Measurements from ENCODE around the gene TRIM63. TPM values are rescaled to one million over a fixed set of nuclear protein-coding genes. Genes with fewer than 3 reads are reported as not detected.

The TRIM63 gene
- total RNA-seq, 4 donors from 2014 or later, result 0.77 to 5.4 TPM; not detected in 2

- Histone ChIP-seq H3K27me3 (no peaks in the 10 kb centered on the region), H3K36me3 (no peaks in the 10 kb centered on the region), H3K4me3 (no peak overlapping the region), H3K4me1 (no peaks in the 10 kb centered on the region), H3K9me3 (no peaks in the 10 kb centered on the region), H3K27ac (no peak overlapping the region)
- no peak for DNase-seq
- TF ChIP-seq CTCF (IDR thresholded peaks at IDR 0.05) (no peak), POLR2A (IDR thresholded peaks at IDR 0.05) (no peak)
- intact Hi-C loops (cut with DNase I; ENCODE audit: low total_unique reads), result no loop called here
These were observed 11.7 kb upstream of the TRIM63 start for GRCh38 chr1:26079178-26079563.

- H3K4me3 ChIP-seq, result no peak overlapping the region
These were observed 11.1 kb upstream of the TRIM63 start for GRCh38 chr1:26078286-26079177.

GRCh38 chr1:26077524-26077923 lies 10.1 kb upstream of the TRIM63 start:
- Histone ChIP-seq H3K4me3 (no peak overlapping the region), H3K36me3 (no peaks in the 10 kb centered on the region), H3K27ac (no peak overlapping the region), H3K9me3 (no peaks in the 10 kb centered on the region), H3K4me1 (no peaks in the 10 kb centered on the region), H3K27me3 (no peaks in the 10 kb centered on the region)
- TF ChIP-seq POLR2A (IDR thresholded peaks at IDR 0.05) (no peak), CTCF (IDR thresholded peaks at IDR 0.05) (no peak)
- intact Hi-C loops (cut with DNase I; ENCODE audit: low total_unique reads), result no loop called here
- DNase-seq, result no peak

More at GRCh38 chr1:26078286-26079177, 11.1 kb upstream of the TRIM63 start:
- DNase-seq, result no peak
- intact Hi-C loops (cut with DNase I; ENCODE audit: low total_unique reads), result no loop called here
- no peaks in the 10 kb centered on the region for H3K9me3 ChIP-seq
- H3K36me3 ChIP-seq, result no peaks in the 10 kb centered on the region
- TF ChIP-seq POLR2A (IDR thresholded peaks at IDR 0.05) (no peak), CTCF (IDR thresholded peaks at IDR 0.05) (no peak)
- no peaks in the 10 kb centered on the region for H3K4me1 ChIP-seq
- H3K27ac ChIP-seq, result no peak overlapping the region
- no peaks in the 10 kb centered on the region for H3K27me3 ChIP-seq

GRCh38 chr1:26075421-26076144 lies 8.2 kb upstream of the TRIM63 start:
- no peaks in the 10 kb centered on the region for H3K9me3 ChIP-seq
- no peaks in the 10 kb centered on the region for H3K27me3 ChIP-seq
- H3K4me3 ChIP-seq, result no peak overlapping the region
- no peak for DNase-seq
- H3K27ac ChIP-seq, result no peak overlapping the region
- intact Hi-C loops (cut with DNase I; ENCODE audit: low total_unique reads), result no loop called here
- no peaks in the 10 kb centered on the region for H3K4me1 ChIP-seq
- H3K36me3 ChIP-seq, result no peaks in the 10 kb centered on the region
- TF ChIP-seq CTCF (IDR thresholded peaks at IDR 0.05) (no peak), POLR2A (IDR thresholded peaks at IDR 0.05) (no peak)

- Histone ChIP-seq H3K36me3 (no peaks in the 10 kb centered on the region), H3K9me3 (no peaks in the 10 kb centered on the region), H3K27ac (no peak overlapping the region), H3K4me3 (no peak overlapping the region), H3K27me3 (no peaks in the 10 kb centered on the region), H3K4me1 (no peaks in the 10 kb centered on the region)
- TF ChIP-seq CTCF (IDR thresholded peaks at IDR 0.05) (no peak), POLR2A (IDR thresholded peaks at IDR 0.05) (no peak)
- intact Hi-C loops (cut with DNase I; ENCODE audit: low total_unique reads), result no loop called here
- DNase-seq, result no peak
These were observed 4.9 kb upstream of the TRIM63 start for GRCh38 chr1:26072305-26072704.

Data from uterus (tissue), 4 donors.